ENCODE measurements around the gene SLC6A5.

Gene SLC6A5

GRCh38 chr11:20620988-20621387, 21.6 kb downstream of the SLC6A5 start:
- ChIA-PET POLR2A (no interaction called here), CTCF (interaction anchor here (1.4 to 2.4 kb wide), 2 partner anchors 11 to 27 kb away, joined by 5 to 7 read pairs; no protein-coding TSS in a partner anchor)
- no peak for TF ChIP-seq CTCF (IDR thresholded peaks at IDR 0.05; ENCODE audit: control extremely low read depth, extremely low read depth, low read depth, missing control alignments)
- DNase-seq (ENCODE audit: extremely low spot score) = no peak

- no peak for DNase-seq (ENCODE audit: extremely low spot score)
- CTCF ChIA-PET = interaction anchor here (1.4 to 2.4 kb wide), 2 partner anchors 12 to 26 kb away, joined by 5 to 7 read pairs; no protein-coding TSS in a partner anchor
- POLR2A ChIA-PET = no interaction called here
- no peak for TF ChIP-seq CTCF (IDR thresholded peaks at IDR 0.05; ENCODE audit: control extremely low read depth, extremely low read depth, low read depth, missing control alignments)
Observed at GRCh38 chr11:20621679-20622078, 22.3 kb downstream of the SLC6A5 start.

GRCh38 chr11:20623252-20623651, 23.8 kb downstream of the SLC6A5 start:
- POLR2A ChIA-PET = no interaction called here
- CTCF ChIA-PET = interaction anchor here (1.5 kb wide), 1 partner anchor 25 kb away, joined by 3 read pairs; no protein-coding TSS in a partner anchor
- no peak for TF ChIP-seq CTCF (IDR thresholded peaks at IDR 0.05; ENCODE audit: control extremely low read depth, extremely low read depth, low read depth, missing control alignments)
- DNase-seq (ENCODE audit: extremely low spot score) = no peak

- ChIA-PET CTCF (interaction anchor here (0.9 to 3.0 kb wide), 5 partner anchors 12 to 886 kb away, joined by 3 to 16 read pairs (median 11); no protein-coding TSS in a partner anchor), POLR2A (no interaction called here)
- no peak for TF ChIP-seq CTCF (IDR thresholded peaks at IDR 0.05; ENCODE audit: control extremely low read depth, extremely low read depth, low read depth, missing control alignments)
- DNase-seq (ENCODE audit: extremely low spot score) = no peak
Observed at GRCh38 chr11:20626279-20626678, 26.9 kb downstream of the SLC6A5 start.

GRCh38 chr11:20627026-20627425, 27.6 kb downstream of the SLC6A5 start:
- no peak for TF ChIP-seq CTCF (IDR thresholded peaks at IDR 0.05; ENCODE audit: control extremely low read depth, extremely low read depth, low read depth, missing control alignments)
- ChIA-PET POLR2A (no interaction called here), CTCF (interaction anchor here (1.4 to 3.0 kb wide), 4 partner anchors 9 to 21 kb away, joined by 3 to 16 read pairs (median 12); no protein-coding TSS in a partner anchor)
- DNase-seq (ENCODE audit: extremely low spot score) = no peak

GRCh38 chr11:20627701-20628100, 28.3 kb downstream of the SLC6A5 start:
- ChIA-PET CTCF (interaction anchor here (0.9 to 3.0 kb wide), 3 partner anchors 10 to 18 kb away, joined by 3 to 13 read pairs (median 4); no protein-coding TSS in a partner anchor), POLR2A (no interaction called here)
- no peak for TF ChIP-seq CTCF (IDR thresholded peaks at IDR 0.05; ENCODE audit: control extremely low read depth, extremely low read depth, low read depth, missing control alignments)
- no peak for DNase-seq (ENCODE audit: extremely low spot score)
